Measurements from ENCODE around the gene DROSHA.

DNA sequence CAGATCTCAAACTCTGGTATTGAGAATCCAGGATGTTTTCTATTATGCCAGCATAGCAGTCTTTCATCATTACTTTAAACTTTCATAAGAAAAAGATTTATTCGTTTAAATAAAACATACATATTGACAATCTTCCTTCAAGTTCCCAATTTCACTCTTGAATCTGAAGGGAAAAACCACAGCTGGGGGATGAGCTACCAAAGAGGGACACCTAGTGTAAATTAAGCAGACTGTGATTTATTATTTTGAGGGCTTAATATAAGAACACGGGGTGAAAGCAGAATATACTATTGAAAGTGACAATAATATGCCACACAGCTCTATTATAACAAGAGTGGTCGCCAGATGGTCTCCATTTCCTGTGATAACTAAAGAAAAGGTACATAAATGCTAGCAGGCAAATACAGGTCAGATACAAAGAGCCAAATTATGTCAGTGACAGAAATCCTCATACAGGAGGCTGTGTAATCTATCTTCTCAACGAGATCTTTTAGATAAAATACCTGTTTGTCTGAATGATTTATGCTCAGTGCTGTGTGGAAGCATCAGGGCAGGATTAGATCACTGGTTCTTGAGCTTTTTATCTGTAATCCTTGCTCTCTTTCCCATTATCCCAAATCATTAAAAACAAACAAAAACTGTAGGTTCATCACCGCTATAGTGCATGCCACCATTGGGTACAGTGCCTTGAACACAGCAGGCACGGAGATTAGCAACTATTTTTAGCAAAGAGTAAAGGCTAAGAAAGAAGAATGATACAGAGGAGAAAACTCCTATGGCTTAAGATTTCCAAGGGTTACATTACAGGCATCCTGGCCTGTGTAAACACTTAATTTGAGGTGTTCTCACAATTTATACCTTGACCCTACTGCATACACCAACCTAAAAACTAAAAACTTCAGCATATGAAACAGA lies 116.6 kb downstream of the DROSHA start:
- no peak for TF ChIP-seq POLR2A (IDR thresholded peaks at IDR 0.05)
- TF ChIP-seq, protein P1, sequence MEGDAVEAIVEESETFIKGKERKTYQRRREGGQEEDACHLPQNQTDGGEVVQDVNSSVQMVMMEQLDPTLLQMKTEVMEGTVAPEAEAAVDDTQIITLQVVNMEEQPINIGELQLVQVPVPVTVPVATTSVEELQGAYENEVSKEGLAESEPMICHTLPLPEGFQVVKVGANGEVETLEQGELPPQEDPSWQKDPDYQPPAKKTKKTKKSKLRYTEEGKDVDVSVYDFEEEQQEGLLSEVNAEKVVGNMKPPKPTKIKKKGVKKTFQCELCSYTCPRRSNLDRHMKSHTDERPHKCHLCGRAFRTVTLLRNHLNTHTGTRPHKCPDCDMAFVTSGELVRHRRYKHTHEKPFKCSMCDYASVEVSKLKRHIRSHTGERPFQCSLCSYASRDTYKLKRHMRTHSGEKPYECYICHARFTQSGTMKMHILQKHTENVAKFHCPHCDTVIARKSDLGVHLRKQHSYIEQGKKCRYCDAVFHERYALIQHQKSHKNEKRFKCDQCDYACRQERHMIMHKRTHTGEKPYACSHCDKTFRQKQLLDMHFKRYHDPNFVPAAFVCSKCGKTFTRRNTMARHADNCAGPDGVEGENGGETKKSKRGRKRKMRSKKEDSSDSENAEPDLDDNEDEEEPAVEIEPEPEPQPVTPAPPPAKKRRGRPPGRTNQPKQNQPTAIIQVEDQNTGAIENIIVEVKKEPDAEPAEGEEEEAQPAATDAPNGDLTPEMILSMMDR (IDR thresholded peaks at IDR 0.05), result no peak

Measured in body of pancreas (tissue), 4 donors.